T-helper 2 cell treated with Interferon-gamma antibody and Interleukin-4, amounts not matched to agents 5 μg/mL and 100 μg/mL, for 36 hours (primary cell): ENCODE data around the gene BAHD1.

ENCODE experiments used
- DNase-seq: peaks from one replicate; pipeline ENCODE4 v3.0.0; 2021; ENCODE audit warnings: low spot score
- H3K27ac Mint-ChIP-seq: one replicate; pipeline ENCODE4 v1.8.0; 2021; ENCODE audit warnings: mild to moderate bottlenecking, mixed read lengths
- H3K27me3 Mint-ChIP-seq: one replicate; pipeline ENCODE4 v1.8.0; 2021; ENCODE audit warnings: low read depth, mixed read lengths
- H3K36me3 Mint-ChIP-seq: one replicate; pipeline ENCODE4 v1.8.0; 2021; ENCODE audit warnings: low read depth, mixed read lengths
- H3K4me1 Mint-ChIP-seq: one replicate; pipeline ENCODE4 v1.8.0; 2021; ENCODE audit warnings: low read depth, mixed read lengths
- H3K4me3 Mint-ChIP-seq: one replicate; pipeline ENCODE4 v1.8.0; 2022; ENCODE audit warnings: mild to moderate bottlenecking, moderate library complexity, mixed read lengths
- H3K9me3 Mint-ChIP-seq: one replicate; pipeline ENCODE4 v1.8.0; 2021; ENCODE audit warnings: mixed read lengths

Gene BAHD1

DNA sequence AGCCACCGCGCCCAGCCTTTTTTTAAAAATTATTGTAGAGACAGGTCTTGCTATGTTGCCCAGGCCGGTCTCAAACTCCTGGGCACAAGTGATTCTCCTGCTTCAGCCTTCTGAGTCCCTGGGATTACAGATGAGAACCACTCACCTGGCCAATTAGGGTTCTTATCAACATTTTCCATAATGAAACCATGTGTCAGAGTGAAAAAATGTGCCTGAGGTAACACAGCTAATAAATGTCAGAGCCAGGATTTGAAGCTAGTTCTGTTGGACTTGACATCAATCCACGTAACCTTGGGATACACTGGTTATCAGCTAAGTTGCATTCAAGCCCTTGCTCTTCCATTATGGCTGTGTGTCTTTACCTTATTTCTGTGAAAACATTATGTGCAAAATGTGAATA is 59.2 kb downstream of the BAHD1 start:
- Mint-ChIP-seq H3K36me3 (no peaks in the 10 kb centered on the region), H3K27ac (no peak overlapping the region), H3K9me3 (no peaks in the 10 kb centered on the region), H3K4me1 (no peaks in the 10 kb centered on the region), H3K4me3 (no peak overlapping the region), H3K27me3 (peaks cover 21% of the 10 kb centered on the region)
- no peak for DNase-seq

DNA sequence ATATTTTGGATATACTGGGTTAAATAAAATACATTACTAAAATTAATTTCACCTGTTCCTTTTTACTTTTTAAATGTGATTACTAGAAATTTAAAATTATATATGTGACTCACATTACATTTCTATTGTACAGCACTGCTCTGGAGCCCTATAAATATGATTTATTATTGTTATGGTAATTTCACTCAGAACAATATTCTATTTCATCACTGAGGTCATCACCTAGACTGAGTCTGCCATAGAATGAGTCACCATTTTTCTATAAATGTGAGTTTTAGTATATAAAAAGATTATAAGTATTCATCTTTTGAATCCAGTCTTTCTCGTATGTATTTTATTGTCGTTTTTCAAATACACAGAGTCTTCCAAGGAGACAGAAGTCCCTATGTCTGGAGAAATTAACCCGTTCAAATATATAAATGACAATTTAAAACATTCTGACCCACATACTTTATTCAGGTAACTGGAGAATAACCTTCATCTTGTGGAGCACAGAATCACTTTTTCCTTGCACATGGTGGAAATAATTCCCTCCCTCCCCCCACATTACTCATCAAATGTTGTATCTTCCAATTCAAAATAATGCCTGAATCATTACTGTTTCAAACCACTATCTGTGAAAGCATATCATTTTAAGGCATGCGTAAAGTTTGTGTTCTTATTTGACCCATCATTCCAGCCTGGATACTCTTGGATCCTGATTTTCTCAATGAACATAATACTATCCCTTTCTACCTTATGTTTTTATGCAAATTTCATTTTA is 60.0 kb downstream of the BAHD1 start:
- peaks cover 27% of the 10 kb centered on the region for H3K27me3 Mint-ChIP-seq
- no peak overlapping the region for H3K4me3 Mint-ChIP-seq
- no peak overlapping the region for H3K27ac Mint-ChIP-seq
- H3K4me1 Mint-ChIP-seq = no peaks in the 10 kb centered on the region
- H3K36me3 Mint-ChIP-seq = no peaks in the 10 kb centered on the region
- no peaks in the 10 kb centered on the region for H3K9me3 Mint-ChIP-seq
- no peak for DNase-seq

DNA sequence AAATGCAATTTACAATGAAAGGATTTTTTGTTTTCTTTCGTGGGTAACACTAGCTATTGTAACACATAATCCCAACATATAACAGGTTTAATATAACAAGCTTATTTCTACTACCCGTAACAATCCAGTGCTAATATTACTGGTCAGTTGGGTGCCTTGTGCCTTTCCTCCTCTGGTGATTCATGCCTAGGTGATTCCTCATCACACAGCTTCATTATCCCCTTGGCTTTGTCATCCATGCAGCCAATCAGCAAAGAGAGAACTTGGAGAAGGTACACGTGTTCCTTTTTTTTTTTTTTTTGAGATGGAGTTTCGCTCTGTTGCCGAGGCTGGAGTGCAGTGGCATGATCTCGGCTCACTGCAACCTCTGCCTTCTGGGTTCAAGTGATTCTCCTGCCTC is 60.7 kb downstream of the BAHD1 start:
- Mint-ChIP-seq H3K4me3 (no peak overlapping the region), H3K27me3 (peaks cover 33% of the 10 kb centered on the region), H3K27ac (no peak overlapping the region), H3K9me3 (no peaks in the 10 kb centered on the region), H3K4me1 (no peaks in the 10 kb centered on the region), H3K36me3 (no peaks in the 10 kb centered on the region)
- DNase-seq = no peak

DNA sequence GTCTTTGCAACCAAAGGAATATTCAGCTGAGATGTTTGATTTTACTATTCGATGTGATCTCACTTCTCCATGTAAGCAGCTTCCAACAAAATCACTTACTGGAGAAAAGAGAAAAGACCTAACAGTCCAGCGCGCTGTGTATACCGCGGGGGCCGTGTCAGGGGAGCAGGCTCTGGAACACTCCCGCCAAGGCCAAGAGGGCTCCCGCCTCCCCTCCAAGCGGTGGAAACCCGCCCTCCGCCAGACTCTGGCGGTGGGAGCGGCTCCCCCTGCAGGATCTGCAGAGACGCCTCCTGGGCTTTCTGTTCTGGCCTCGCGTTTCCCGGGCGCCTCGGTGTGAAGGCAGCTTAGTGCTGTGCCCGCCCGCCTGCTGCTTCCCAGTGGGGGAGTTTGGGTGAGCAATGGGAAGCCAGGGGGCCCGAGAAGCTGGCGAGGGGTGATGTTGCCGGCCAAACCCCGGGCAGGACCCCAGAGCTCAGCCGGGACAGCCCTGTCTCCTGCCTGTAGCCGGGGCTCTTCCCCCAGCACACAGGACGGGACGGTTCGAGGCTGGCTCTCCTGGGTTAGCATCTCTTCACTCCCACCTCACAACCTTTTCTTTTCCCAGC is 66.3 kb downstream of the BAHD1 start:
- Mint-ChIP-seq H3K36me3 (no peaks in the 10 kb centered on the region), H3K9me3 (no peaks in the 10 kb centered on the region), H3K4me3 (peak overlapping the region; percentile 37), H3K27ac (no peak overlapping the region), H3K27me3 (peaks cover 70% of the 10 kb centered on the region), H3K4me1 (peaks cover 17% of the 10 kb centered on the region)
- DNase-seq = peak; percentile 58

DNA sequence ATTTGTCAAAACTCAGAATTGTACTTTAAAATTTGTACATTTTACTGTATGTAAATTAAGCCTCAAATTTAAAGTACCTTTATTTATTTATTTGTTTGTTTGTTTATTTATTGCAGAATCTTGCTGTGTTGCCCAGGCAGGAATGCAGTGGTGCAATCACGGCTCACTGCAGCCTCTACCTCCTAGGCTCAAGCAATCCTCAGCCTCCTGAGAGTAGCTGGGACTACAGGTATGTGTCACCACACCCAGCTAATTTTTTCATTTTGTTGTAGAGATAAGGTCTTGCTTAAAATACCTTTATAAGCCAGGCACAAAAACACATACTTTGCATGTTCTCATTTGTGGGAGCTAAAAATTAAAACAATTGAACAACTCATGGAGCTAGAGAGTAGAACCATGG is 67.5 kb downstream of the BAHD1 start:
- Mint-ChIP-seq H3K4me1 (peaks cover 19% of the 10 kb centered on the region), H3K36me3 (no peaks in the 10 kb centered on the region), H3K4me3 (no peak overlapping the region), H3K9me3 (no peaks in the 10 kb centered on the region), H3K27ac (no peak overlapping the region), H3K27me3 (peaks cover 74% of the 10 kb centered on the region)
- no peak for DNase-seq

DNA sequence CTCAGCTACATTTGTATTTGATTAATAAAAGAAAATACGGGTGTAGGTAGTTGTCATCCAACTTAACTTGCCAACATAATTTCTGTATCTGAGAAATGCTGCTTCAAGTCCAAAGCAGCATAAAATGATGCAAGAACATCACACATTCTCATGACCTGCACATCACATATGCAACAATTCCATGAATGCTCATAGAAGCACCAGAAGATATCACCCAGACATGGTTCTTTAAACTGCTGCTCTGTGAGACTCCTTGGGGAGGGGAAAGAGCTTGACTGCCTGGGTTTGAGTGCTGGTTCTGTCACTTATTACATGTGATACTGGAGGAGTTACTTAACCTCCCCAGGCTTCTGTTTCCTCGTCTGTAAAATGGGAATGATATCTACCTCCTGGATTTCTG is 69.4 kb downstream of the BAHD1 start:
- Mint-ChIP-seq H3K9me3 (no peaks in the 10 kb centered on the region), H3K27ac (no peak overlapping the region), H3K4me1 (peaks cover 19% of the 10 kb centered on the region), H3K36me3 (no peaks in the 10 kb centered on the region), H3K4me3 (peak overlapping the region; percentile 34), H3K27me3 (peaks cover 76% of the 10 kb centered on the region)
- no peak for DNase-seq

DNA sequence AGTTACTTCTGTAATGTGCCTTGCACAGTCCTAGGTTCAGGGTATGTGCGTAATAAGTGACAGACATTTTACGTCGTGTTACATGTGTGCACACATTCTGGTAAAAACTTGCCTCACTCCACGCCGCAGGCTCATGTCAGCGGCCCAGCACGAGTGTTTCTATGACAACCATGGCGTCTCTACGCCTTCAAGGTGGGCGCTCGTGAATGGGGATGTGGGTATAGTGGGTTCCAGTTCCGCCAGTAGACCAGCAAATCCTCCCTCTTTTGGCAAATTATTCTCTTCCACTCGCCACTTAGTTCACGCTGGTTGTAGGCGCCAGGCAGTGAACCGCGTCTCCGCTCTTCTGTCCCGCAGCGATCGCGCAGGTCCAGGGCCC is 70.3 kb downstream of the BAHD1 start:
- peak overlapping the region; percentile 75 for H3K4me3 Mint-ChIP-seq

DNA sequence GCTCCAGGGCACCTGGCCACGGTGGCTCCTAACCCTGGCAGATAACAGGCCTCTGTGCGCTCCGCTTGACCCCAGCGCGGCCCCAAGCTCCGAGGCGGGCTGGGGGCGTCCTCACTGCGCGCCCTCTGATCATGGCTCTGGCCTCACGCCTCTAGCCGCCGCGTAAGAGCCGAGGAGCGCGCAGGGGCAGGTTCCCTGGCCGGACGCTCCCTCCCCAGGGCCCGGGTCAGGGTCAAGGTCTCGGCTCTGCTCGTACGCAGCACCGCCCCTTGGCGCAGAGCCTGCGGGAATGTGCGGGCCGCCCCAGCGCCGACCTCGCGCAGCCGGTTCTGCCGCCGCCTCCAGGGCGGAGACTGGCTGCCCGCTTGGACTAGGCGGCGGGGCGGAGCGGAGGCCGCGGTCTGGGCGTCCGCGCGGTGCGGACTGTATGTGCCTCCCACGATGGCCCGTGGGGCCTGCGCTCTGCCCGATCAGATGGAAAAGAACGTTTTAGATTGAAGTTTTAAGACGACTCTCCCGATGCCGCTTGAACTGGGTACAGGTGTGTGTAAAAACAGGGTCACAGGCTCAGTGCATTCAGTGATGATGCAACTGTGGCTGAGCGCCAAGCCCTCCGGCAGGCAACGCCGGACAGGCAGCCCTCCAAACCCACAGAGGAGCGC is 70.8 kb downstream of the BAHD1 start:
- peaks cover 18% of the 10 kb centered on the region for H3K4me1 Mint-ChIP-seq
- peak overlapping the region; percentile 75 for H3K4me3 Mint-ChIP-seq
- H3K27me3 Mint-ChIP-seq = peaks cover 68% of the 10 kb centered on the region
- DNase-seq = peak; percentile 20
- no peaks in the 10 kb centered on the region for H3K36me3 Mint-ChIP-seq
- no peak overlapping the region for H3K27ac Mint-ChIP-seq
- no peaks in the 10 kb centered on the region for H3K9me3 Mint-ChIP-seq

More for the DNA sequence above, 70.3 kb downstream of the BAHD1 start:
- Mint-ChIP-seq H3K4me1 (peaks cover 19% of the 10 kb centered on the region), H3K27ac (no peak overlapping the region), H3K9me3 (no peaks in the 10 kb centered on the region), H3K36me3 (no peaks in the 10 kb centered on the region), H3K27me3 (peaks cover 73% of the 10 kb centered on the region)
- DNase-seq = no peak

DNA sequence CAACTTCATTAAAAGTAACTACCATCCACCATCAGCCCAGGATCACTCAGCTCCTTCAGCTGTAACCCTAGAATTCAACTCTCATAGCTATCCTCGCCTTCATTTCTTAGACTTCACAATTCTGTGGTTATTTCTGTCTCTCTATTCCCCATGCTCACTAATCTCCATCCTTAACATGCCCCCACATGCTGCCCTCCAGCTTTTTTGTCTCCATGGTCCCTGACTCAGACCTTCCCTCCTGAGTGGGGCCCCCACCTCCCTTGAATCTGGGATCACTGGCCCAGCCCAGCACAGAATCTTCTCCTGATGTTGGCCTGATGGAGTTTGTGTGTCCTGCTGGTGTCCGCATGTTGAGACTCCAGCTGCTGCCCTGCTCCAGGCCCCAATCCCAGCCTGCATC is 71.7 kb downstream of the BAHD1 start:
- H3K36me3 Mint-ChIP-seq = no peaks in the 10 kb centered on the region
- no peaks in the 10 kb centered on the region for H3K9me3 Mint-ChIP-seq
- no peak for DNase-seq
- no peak overlapping the region for H3K27ac Mint-ChIP-seq
- H3K4me1 Mint-ChIP-seq = peaks cover 15% of the 10 kb centered on the region
- peak overlapping the region; percentile 54 for H3K4me3 Mint-ChIP-seq
- H3K27me3 Mint-ChIP-seq = peaks cover 59% of the 10 kb centered on the region

DNA sequence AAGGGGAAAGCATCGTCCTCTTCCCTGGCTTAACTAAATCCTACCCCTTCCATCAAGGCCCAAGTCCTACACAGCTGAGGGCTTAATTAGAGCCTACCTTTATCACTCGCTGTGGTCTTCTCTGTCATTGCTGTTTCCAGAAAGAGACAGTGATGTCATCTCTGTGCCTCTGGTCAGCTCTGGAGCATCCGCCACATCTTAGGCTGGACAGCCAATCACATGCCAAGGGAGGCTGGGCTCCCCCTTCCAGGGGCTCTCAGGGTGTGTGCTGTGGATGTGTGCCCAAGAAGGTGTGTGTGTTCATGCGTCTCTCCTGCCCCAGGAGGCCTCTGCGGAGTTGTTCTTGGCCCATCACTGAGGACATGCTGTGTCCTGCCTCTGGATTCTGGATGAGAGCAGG is 72.9 kb downstream of the BAHD1 start:
- no peak overlapping the region for H3K4me3 Mint-ChIP-seq
- H3K9me3 Mint-ChIP-seq = no peaks in the 10 kb centered on the region
- H3K27ac Mint-ChIP-seq = no peak overlapping the region

DNA sequence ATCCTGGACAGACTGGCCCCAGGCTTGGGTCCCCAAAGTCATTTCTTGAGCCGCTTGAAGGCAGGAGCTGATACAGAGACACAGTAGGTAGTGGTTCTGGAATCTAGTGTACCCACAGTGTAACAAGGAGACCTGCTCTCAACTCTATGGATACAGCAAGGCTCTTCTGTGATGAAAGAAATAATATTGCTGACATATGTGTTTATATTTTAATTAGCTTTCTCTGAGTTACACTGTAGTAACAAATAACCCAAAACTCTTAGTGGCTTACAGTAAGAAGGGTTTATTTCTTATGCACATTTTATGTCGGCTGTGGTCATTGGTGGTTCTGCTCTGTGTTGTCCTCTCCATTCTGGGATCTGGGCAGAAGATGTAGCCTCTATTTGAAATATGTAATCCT is 75.6 kb downstream of the BAHD1 start:
- Mint-ChIP-seq H3K36me3 (no peaks in the 10 kb centered on the region), H3K4me3 (no peak overlapping the region), H3K9me3 (no peaks in the 10 kb centered on the region), H3K27ac (no peak overlapping the region), H3K27me3 (peaks cover 33% of the 10 kb centered on the region), H3K4me1 (peaks cover 10% of the 10 kb centered on the region)
- DNase-seq = no peak

More for the DNA sequence above, 72.9 kb downstream of the BAHD1 start:
- Mint-ChIP-seq H3K27me3 (peaks cover 50% of the 10 kb centered on the region), H3K4me1 (peaks cover 11% of the 10 kb centered on the region), H3K36me3 (no peaks in the 10 kb centered on the region)
- no peak for DNase-seq
